GM19023 (cell line): ENCODE data around the gene AFP.

Source experiments
- ATAC-seq: cut with Tn5 transposase; IDR thresholded peaks from one replicate; pipeline ENCODE4 v1.9.1; 2021; ENCODE audit warnings: mild to moderate bottlenecking, moderate library complexity; ENCODE audit not compliant: unreplicated experiment

AFP gene

GRCh38 chr4:73413294-73413755 lies 22.7 kb upstream of the AFP start:
- no peak for ATAC-seq

DNA sequence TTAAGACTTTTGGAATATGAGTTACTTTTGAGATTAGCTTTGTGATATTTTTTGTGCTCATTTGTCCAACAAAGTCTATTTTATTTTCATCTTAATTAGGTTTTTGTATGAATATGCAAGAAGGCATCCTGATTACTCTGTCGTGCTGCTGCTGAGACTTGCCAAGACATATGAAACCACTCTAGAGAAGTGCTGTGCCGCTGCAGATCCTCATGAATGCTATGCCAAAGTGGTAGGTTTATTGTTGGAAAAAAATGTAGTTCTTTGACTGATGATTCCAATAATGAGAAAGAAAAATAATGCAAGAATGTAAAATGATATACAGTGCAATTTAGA lies 21.1 kb upstream of the AFP start:
- ATAC-seq, result no peak

- ATAC-seq, result no peak
Observed at GRCh38 chr4:73415807-73416238, 20.2 kb upstream of the AFP start.

DNA sequence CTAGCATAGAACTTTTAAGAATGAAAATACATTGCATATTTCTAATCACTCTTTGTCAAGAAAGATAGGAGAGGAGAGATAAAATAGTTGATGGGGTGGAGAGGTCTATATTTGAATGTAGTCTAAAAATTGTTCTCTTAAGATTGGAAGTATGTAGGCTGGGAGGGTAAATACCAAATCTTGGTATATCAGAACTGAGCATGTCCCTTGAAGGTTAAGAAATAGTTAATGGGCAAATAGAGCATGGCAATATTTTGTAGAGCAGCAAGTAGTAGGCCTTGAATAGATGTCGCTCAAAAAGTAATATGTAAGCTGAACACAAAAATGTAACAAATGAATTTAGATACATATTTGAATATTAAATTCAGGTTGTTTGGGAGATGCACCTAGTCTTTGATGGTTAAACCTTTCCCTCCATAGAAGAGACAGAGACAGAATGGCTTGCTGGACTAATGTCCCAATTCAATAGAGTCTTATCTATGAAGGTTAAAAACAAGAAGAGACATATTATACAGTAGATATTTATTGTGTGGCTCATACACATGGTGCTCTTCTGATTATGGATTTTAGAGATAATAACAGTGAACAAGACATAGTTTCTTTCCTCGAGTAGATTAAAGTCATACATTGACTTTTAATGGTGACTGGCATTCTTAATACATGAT lies 19.5 kb upstream of the AFP start:
- no peak for ATAC-seq

DNA sequence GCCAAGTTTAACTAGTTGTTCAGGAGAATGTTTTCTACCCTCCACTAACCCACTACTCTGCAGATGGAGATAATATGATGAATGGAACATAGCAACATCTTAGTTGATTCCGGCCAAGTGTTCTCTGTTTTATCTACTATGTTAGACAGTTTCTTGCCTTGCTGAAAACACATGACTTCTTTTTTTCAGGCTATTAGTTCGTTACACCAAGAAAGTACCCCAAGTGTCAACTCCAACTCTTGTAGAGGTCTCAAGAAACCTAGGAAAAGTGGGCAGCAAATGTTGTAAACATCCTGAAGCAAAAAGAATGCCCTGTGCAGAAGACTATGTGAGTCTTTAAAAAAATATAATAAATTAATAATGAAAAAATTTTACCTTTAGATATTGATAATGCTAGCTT lies 18.7 kb upstream of the AFP start:
- ATAC-seq, result no peak

- no peak for ATAC-seq
Observed at GRCh38 chr4:73417973-73418372, 18.0 kb upstream of the AFP start.

GRCh38 chr4:73418677-73419076 lies 17.3 kb upstream of the AFP start:
- no peak for ATAC-seq

DNA sequence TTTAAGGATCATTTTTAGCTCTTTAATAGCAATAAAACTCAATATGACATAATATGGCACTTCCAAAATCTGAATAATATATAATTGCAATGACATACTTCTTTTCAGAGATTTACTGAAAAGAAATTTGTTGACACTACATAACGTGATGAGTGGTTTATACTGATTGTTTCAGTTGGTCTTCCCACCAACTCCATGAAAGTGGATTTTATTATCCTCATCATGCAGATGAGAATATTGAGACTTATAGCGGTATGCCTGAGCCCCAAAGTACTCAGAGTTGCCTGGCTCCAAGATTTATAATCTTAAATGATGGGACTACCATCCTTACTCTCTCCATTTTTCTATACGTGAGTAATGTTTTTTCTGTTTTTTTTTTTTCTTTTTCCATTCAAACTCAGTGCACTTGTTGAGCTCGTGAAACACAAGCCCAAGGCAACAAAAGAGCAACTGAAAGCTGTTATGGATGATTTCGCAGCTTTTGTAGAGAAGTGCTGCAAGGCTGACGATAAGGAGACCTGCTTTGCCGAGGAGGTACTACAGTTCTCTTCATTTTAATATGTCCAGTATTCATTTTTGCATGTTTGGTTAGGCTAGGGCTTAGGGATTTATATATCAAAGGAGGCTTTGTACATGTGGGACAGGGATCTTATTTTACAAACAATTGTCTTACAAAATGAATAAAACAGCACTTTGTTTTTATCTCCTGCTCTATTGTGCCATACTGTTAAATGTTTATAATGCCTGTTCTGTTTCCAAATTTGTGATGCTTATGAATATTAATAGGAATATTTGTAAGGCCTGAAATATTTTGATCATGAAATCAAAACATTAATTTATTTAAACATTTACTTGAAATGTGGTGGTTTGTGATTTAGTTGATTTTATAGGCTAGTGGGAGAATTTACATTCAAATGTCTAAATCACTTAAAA lies 16.6 kb upstream of the AFP start:
- ATAC-seq, result no peak

DNA sequence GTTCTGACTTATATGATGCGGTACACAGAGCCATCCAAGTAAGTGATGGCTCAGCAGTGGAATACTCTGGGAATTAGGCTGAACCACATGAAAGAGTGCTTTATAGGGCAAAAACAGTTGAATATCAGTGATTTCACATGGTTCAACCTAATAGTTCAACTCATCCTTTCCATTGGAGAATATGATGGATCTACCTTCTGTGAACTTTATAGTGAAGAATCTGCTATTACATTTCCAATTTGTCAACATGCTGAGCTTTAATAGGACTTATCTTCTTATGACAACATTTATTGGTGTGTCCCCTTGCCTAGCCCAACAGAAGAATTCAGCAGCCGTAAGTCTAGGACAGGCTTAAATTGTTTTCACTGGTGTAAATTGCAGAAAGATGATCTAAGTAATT lies 15.4 kb upstream of the AFP start:
- no peak for ATAC-seq

GRCh38 chr4:73421708-73422457 lies 14.1 kb upstream of the AFP start:
- ATAC-seq, result no peak

DNA sequence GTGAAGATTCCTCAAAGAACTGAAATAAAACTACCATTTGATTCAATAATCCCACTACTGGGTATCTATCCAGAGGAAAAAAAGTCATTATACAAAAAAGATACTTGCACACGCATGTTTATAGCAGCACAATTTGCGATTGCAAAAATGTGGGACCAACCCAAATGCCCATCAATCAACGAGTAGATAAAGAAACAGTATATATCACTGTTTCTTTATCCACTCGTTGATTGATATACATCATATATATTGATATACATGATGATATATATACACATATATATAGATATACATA lies 13.6 kb upstream of the AFP start:
- ATAC-seq, result no peak

- no peak for ATAC-seq
Observed at GRCh38 chr4:73423184-73423583, 12.8 kb upstream of the AFP start.

DNA sequence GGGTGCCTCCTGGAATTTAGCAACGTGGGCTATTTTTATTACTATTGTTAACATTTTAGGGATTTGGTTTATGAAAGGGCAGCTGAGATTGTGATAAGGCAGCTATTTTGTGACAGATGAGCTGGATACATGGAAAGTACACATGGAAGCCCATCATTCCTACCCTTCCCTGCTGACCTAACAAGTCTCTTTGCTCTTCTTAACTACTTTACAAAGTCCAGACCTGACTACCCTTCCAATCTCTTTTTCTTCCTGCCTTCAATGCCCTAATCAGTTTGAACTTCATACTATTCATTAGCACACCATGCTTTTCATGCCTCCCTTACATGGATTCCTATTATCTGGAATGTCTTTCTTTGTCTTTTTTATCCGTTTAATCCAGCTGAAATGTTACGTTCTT lies 9.4 kb upstream of the AFP start:
- no peak for ATAC-seq

GRCh38 chr4:73429118-73429517 lies 6.9 kb upstream of the AFP start:
- no peak for ATAC-seq

- no peak for ATAC-seq
Observed at GRCh38 chr4:73429826-73430587, 6.0 kb upstream of the AFP start.

DNA sequence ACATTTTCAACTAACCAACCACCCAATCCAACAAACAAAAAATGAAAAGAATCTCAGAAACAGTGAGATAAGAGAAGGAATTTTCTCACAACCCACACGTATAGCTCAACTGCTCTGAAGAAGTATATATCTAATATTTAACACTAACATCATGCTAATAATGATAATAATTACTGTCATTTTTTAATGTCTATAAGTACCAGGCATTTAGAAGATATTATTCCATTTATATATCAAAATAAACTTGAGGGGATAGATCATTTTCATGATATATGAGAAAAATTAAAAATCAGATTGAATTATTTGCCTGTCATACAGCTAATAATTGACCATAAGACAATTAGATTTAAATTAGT lies 4.2 kb upstream of the AFP start:
- no peak for ATAC-seq

DNA sequence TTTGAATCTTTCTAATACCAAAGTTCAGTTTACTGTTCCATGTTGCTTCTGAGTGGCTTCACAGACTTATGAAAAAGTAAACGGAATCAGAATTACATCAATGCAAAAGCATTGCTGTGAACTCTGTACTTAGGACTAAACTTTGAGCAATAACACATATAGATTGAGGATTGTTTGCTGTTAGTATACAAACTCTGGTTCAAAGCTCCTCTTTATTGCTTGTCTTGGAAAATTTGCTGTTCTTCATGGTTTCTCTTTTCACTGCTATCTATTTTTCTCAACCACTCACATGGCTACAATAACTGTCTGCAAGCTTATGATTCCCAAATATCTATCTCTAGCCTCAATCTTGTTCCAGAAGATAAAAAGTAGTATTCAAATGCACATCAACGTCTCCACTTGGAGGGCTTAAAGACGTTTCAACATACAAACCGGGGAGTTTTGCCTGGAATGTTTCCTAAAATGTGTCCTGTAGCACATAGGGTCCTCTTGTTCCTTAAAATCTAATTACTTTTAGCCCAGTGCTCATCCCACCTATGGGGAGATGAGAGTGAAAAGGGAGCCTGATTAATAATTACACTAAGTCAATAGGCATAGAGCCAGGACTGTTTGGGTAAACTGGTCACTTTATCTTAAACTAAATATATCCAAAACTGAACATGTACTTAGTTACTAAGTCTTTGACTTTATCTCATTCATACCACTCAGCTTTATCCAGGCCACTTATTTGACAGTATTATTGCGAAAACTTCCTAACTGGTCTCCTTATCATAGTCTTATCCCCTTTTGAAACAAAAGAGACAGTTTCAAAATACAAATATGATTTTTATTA lies 3.6 kb upstream of the AFP start:
- no peak for ATAC-seq

- no peak for ATAC-seq
Observed at GRCh38 chr4:73433140-73433539, 2.9 kb upstream of the AFP start.

DNA sequence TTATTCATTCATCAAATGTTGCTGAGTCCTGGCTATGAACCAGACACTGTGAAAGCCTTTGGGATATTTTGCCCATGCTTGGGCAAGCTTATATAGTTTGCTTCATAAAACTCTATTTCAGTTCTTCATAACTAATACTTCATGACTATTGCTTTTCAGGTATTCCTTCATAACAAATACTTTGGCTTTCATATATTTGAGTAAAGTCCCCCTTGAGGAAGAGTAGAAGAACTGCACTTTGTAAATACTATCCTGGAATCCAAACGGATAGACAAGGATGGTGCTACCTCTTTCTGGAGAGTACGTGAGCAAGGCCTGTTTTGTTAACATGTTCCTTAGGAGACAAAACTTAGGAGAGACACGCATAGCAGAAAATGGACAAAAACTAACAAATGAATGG lies 1.7 kb upstream of the AFP start:
- no peak for ATAC-seq
